ENCODE data around the gene NANOS2. TPM values are rescaled to one million over a fixed set of nuclear protein-coding genes. Genes with fewer than 3 reads are reported as not detected.

NANOS2 gene
- total and polyA plus RNA-seq, 2 of the 13 experiments (the other 11 are each of a cell fraction or from before 2014, with no cell fraction given): not detected

GRCh38 chr19:45876411-45877197, 38.0 kb downstream of the NANOS2 start (continued):
- TF ChIP-seq NR2F6 (IDR thresholded peaks at IDR 0.05) (no peak), NR2F6 (CRISPR knock-in tag; IDR thresholded peaks at IDR 0.05) (peak; percentile 67; the same call in 1 of the 2 replicates), POLR2A (IDR thresholded peaks at IDR 0.05; ENCODE audit: insufficient read depth in 1 of 2, low read depth in 2 of 2, low read length in 2 of 2) (peak in 1 of 2 experiments; percentile 56; a peak in 2 of 4 replicates), ELF1 (CRISPR knock-in tag; IDR thresholded peaks at IDR 0.05) (peak; percentile 59; the same call in 1 of the 2 replicates), FOXJ3 (CRISPR knock-in tag; IDR thresholded peaks at IDR 0.05; ENCODE audit: borderline replicate concordance) (0 out of 2 replicates have a peak, but pooled peaks have one; percentile 44), MZF1 (CRISPR knock-in tag; IDR thresholded peaks at IDR 0.05; ENCODE audit: borderline replicate concordance) (no peak), TBX2 (CRISPR knock-in tag; IDR thresholded peaks at IDR 0.05; ENCODE audit: borderline replicate concordance) (peak; percentile 80), KMT2B (CRISPR knock-in tag; IDR thresholded peaks at IDR 0.05) (0 out of 2 replicates have a peak, but pooled peaks have one; percentile 27), ARNT2 (CRISPR knock-in tag; IDR thresholded peaks at IDR 0.05; ENCODE audit: low read depth) (peak; percentile 62; the same call in 1 of the 2 replicates), ETV5 (CRISPR knock-in tag; IDR thresholded peaks at IDR 0.05; ENCODE audit: borderline replicate concordance) (peak; percentile 65; the same call in 1 of the 2 replicates), ZNF670 (CRISPR knock-in tag; IDR thresholded peaks at IDR 0.05; ENCODE audit: borderline replicate concordance) (peak; percentile 74), RELA (CRISPR knock-in tag; IDR thresholded peaks at IDR 0.05) (peak; percentile 95), ZNF18 (CRISPR knock-in tag; IDR thresholded peaks at IDR 0.05; ENCODE audit: insufficient replicate concordance) (peak; percentile 82), TAF1 (CRISPR knock-in tag; IDR thresholded peaks at IDR 0.05) (peak; percentile 54; the same call in 1 of the 2 replicates), GFI1 (CRISPR knock-in tag; IDR thresholded peaks at IDR 0.05; ENCODE audit: borderline replicate concordance) (peak; percentile 47; the same call in 1 of the 2 replicates), SOX13 (IDR thresholded peaks at IDR 0.05) (no peak), SOX13 (CRISPR knock-in tag; conservative IDR thresholded peaks at IDR 0.05 in 1 of 2, IDR thresholded peaks at IDR 0.05 in 1 of 2) (peak in 1 of 2 experiments; percentile 42; a peak in 2 of 4 replicates), ZSCAN25 (CRISPR knock-in tag; IDR thresholded peaks at IDR 0.05) (0 out of 2 replicates have a peak, but pooled peaks have one; percentile 41), HOXA3 (CRISPR knock-in tag; IDR thresholded peaks at IDR 0.05) (0 out of 2 replicates have a peak, but pooled peaks have one; percentile 10), BRCA1 (CRISPR knock-in tag; IDR thresholded peaks at IDR 0.05) (no peak), ERF (CRISPR knock-in tag; IDR thresholded peaks at IDR 0.05) (peak; percentile 34; the same call in 1 of the 2 replicates), ZFP91 (CRISPR knock-in tag; IDR thresholded peaks at IDR 0.05; ENCODE audit: borderline replicate concordance) (peak; percentile 76; the same call in 1 of the 2 replicates), ZBTB2 (CRISPR knock-in tag; IDR thresholded peaks at IDR 0.05; ENCODE audit: low read depth) (peak; percentile 49; the same call in 1 of the 2 replicates), ZNF784 (CRISPR knock-in tag; IDR thresholded peaks at IDR 0.05; ENCODE audit: borderline replicate concordance) (0 out of 2 replicates have a peak, but pooled peaks have one; percentile 54), ZNF235 (CRISPR knock-in tag; IDR thresholded peaks at IDR 0.05; ENCODE audit: borderline replicate concordance) (no peak; the same call in 1 of the 2 replicates)

Data from HepG2 (cell line).